ENCODE measurements around the gene DDAH1. TPM values are rescaled to one million over a fixed set of nuclear protein-coding genes. Genes with fewer than 3 reads are reported as not detected.

DDAH1 gene
- total RNA-seq, 1 donor from 2014 or later = 12.0 TPM

- H3K9ac ChIP-seq (ENCODE audit: low read depth in 1 of 3, low read length in 3 of 3) = peak overlapping the region in 1 of 3 donors; percentile 24
- H3K27me3 ChIP-seq (ENCODE audit: control insufficient read depth in 3 of 3, insufficient read depth in 3 of 3, low read length in 3 of 3) = no peaks in the 10 kb centered on the region
- peak overlapping the region; percentile 64 for H3K27ac ChIP-seq (ENCODE audit: low read depth, low read length)
Observed at GRCh38 chr1:85406887-85407533, 57.9 kb downstream of the DDAH1 start.

DNA sequence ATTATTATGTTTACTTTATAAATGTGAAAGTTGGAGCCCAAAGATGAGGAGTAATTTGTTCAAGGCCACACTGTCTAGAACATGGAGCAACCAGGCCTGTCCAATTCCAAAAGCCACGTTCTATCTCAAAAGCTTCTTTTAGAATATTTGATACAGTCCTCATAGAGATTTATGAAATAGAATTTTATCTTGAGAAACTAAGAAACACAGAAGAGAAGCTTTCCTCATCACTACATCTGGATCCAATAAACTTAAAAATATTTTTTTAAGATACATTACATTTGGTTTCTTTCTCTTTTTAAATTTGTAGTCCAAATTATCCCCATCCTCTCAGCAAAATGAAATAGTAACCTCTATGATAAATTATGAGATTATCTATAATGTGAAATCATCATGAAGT, 58.9 kb downstream of the DDAH1 start:
- no peaks in the 10 kb centered on the region for H3K9me3 ChIP-seq (ENCODE audit: control insufficient read depth in 3 of 3, low read length in 3 of 3)
- no peak overlapping the region for H3K4me3 ChIP-seq (ENCODE audit: low read length in 3 of 3)
- peaks cover 0 to 18% (median 3%) of the 10 kb centered on the region in 3 donors for H3K4me1 ChIP-seq (ENCODE audit: control insufficient read depth in 3 of 3, insufficient read depth in 3 of 3, low read length in 3 of 3)
- no peaks in the 10 kb centered on the region for H3K36me3 ChIP-seq (ENCODE audit: control insufficient read depth in 3 of 3, insufficient read depth in 3 of 3, low read length in 3 of 3)
- H3K27ac ChIP-seq (ENCODE audit: low read depth, low read length) = peak overlapping the region; percentile 49
- H3K27me3 ChIP-seq (ENCODE audit: control insufficient read depth in 3 of 3, insufficient read depth in 3 of 3, low read length in 3 of 3) = no peaks in the 10 kb centered on the region
- H3K9ac ChIP-seq (ENCODE audit: low read depth in 1 of 3, low read length in 3 of 3) = no peak overlapping the region

More at GRCh38 chr1:85406887-85407533, 57.9 kb downstream of the DDAH1 start:
- peak overlapping the region in 1 of 3 donors; percentile 16 for H3K4me3 ChIP-seq (ENCODE audit: low read length in 3 of 3)
- no peaks in the 10 kb centered on the region for H3K36me3 ChIP-seq (ENCODE audit: control insufficient read depth in 3 of 3, insufficient read depth in 3 of 3, low read length in 3 of 3)
- peaks cover 3 to 21% (median 4%) of the 10 kb centered on the region in 3 donors for H3K4me1 ChIP-seq (ENCODE audit: control insufficient read depth in 3 of 3, insufficient read depth in 3 of 3, low read length in 3 of 3)
- H3K9me3 ChIP-seq (ENCODE audit: control insufficient read depth in 3 of 3, low read length in 3 of 3) = no peaks in the 10 kb centered on the region

- Histone ChIP-seq H3K36me3 (ENCODE audit: control insufficient read depth in 3 of 3, insufficient read depth in 3 of 3, low read length in 3 of 3) (no peaks in the 10 kb centered on the region), H3K9ac (ENCODE audit: low read depth in 1 of 3, low read length in 3 of 3) (no peak overlapping the region), H3K27me3 (ENCODE audit: control insufficient read depth in 3 of 3, insufficient read depth in 3 of 3, low read length in 3 of 3) (no peaks in the 10 kb centered on the region), H3K9me3 (ENCODE audit: control insufficient read depth in 3 of 3, low read length in 3 of 3) (no peaks in the 10 kb centered on the region), H3K4me3 (ENCODE audit: low read length in 3 of 3) (no peak overlapping the region), H3K4me1 (ENCODE audit: control insufficient read depth in 3 of 3, insufficient read depth in 3 of 3, low read length in 3 of 3) (peaks cover 0 to 18% (median 3%) of the 10 kb centered on the region in 3 donors), H3K27ac (ENCODE audit: low read depth, low read length) (peak overlapping the region; percentile 54)
Observed at GRCh38 chr1:85404408-85404807, 60.6 kb downstream of the DDAH1 start.

DNA sequence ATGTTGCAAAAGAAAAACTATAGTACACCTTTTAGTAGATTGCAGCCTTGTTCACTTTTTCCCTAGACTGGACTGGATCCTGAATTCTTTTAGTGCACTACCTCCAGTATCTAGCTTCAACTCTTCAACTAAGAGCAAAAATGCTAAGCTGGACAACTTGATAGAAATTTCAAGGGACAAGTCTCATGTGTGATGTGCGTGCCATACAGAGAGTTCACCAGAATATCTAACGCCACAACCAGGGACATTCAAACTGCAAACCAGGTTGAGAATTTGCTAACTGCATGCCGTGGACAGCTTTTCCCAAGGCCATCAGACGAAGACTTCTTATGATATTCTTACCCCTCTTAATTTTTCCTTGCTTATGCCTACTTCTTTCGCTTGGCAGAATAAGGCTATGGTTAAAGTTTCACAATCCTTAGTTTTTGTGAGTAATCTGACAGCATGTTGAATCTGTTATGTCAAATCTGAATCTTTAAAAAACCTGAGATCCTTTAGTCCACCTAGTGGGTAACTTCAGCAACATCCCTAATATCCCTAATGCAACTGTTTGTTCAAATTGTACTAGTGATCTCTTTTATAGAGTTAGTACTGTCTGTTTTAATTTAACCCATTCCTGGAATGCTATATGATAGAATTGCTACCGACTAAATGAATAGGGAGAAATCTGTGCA, 66.4 kb downstream of the DDAH1 start:
- Histone ChIP-seq H3K9me3 (ENCODE audit: control insufficient read depth in 3 of 3, low read length in 3 of 3) (no peaks in the 10 kb centered on the region), H3K9ac (ENCODE audit: low read depth in 1 of 3, low read length in 3 of 3) (peak overlapping the region in 2 of 3 donors; percentile 0 to 34), H3K4me3 (ENCODE audit: low read length in 3 of 3) (no peak overlapping the region), H3K4me1 (ENCODE audit: control insufficient read depth in 3 of 3, insufficient read depth in 3 of 3, low read length in 3 of 3) (peaks cover 0 to 4% (median 0%) of the 10 kb centered on the region in 3 donors), H3K36me3 (ENCODE audit: control insufficient read depth in 3 of 3, insufficient read depth in 3 of 3, low read length in 3 of 3) (no peaks in the 10 kb centered on the region), H3K27me3 (ENCODE audit: control insufficient read depth in 3 of 3, insufficient read depth in 3 of 3, low read length in 3 of 3) (no peaks in the 10 kb centered on the region), H3K27ac (ENCODE audit: low read depth, low read length) (no peak overlapping the region)

DNA sequence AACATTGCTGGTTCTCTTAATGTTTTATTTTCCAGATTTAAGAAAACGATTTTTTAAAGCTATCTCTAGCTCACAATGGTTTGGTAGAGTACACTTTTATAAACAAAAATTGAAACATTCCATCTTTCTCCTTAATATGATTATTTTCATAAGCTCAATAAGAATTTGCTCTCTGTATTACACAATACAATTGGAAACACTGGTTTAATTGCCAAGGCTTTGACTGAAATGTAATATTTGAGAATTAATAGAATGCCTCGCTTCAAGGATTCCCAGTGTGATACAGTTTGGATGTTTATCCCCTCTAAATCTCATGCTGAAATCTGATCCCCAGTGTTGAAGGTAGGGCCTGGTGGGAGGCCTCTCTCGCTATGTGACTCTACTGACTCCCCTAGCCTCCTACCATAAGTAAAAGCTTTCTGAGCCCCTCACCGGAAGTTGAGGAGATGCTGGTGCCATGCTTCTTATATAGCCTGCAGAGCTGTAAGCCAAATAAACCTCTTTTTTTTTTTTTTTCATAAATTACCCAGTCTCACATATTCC, 67.4 kb downstream of the DDAH1 start:
- H3K27me3 ChIP-seq (ENCODE audit: control insufficient read depth in 3 of 3, insufficient read depth in 3 of 3, low read length in 3 of 3) = no peaks in the 10 kb centered on the region
- H3K4me1 ChIP-seq (ENCODE audit: control insufficient read depth in 3 of 3, insufficient read depth in 3 of 3, low read length in 3 of 3) = peaks cover 0 to 4% (median 0%) of the 10 kb centered on the region in 3 donors
- no peak overlapping the region for H3K4me3 ChIP-seq (ENCODE audit: low read length in 3 of 3)
- no peaks in the 10 kb centered on the region for H3K36me3 ChIP-seq (ENCODE audit: control insufficient read depth in 3 of 3, insufficient read depth in 3 of 3, low read length in 3 of 3)
- no peak overlapping the region for H3K27ac ChIP-seq (ENCODE audit: low read depth, low read length)
- H3K9ac ChIP-seq (ENCODE audit: low read depth in 1 of 3, low read length in 3 of 3) = no peak overlapping the region
- no peaks in the 10 kb centered on the region for H3K9me3 ChIP-seq (ENCODE audit: control insufficient read depth in 3 of 3, low read length in 3 of 3)

DNA sequence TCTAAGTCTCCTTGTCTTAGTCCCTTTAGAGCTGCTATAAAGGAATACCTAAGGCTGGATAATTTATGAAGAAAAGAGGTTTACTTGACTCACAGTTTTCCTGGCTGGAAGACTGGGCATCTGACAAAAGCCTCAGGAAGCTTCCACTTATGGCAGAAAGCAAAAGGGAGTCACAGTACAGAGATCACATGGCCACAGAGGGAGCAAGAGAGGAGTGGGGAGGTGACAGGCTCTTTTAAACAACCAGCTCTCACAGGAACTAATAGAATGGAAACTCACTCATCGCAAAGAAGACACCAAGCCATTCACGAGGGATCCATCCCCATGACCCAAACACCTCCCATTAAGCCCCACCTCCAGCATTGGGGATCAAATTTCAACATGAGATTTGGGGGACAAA, 68.8 kb downstream of the DDAH1 start:
- H3K9me3 ChIP-seq (ENCODE audit: control insufficient read depth in 3 of 3, low read length in 3 of 3) = no peaks in the 10 kb centered on the region
- H3K27ac ChIP-seq (ENCODE audit: low read depth, low read length) = no peak overlapping the region
- no peak overlapping the region for H3K4me3 ChIP-seq (ENCODE audit: low read length in 3 of 3)
- H3K27me3 ChIP-seq (ENCODE audit: control insufficient read depth in 3 of 3, insufficient read depth in 3 of 3, low read length in 3 of 3) = no peaks in the 10 kb centered on the region
- no peaks in the 10 kb centered on the region for H3K36me3 ChIP-seq (ENCODE audit: control insufficient read depth in 3 of 3, insufficient read depth in 3 of 3, low read length in 3 of 3)
- H3K9ac ChIP-seq (ENCODE audit: low read depth in 1 of 3, low read length in 3 of 3) = no peak overlapping the region
- peaks cover 0 to 4% (median 0%) of the 10 kb centered on the region in 3 donors for H3K4me1 ChIP-seq (ENCODE audit: control insufficient read depth in 3 of 3, insufficient read depth in 3 of 3, low read length in 3 of 3)

- Histone ChIP-seq H3K27me3 (ENCODE audit: control insufficient read depth in 3 of 3, insufficient read depth in 3 of 3, low read length in 3 of 3) (no peaks in the 10 kb centered on the region), H3K27ac (ENCODE audit: low read depth, low read length) (no peak overlapping the region), H3K36me3 (ENCODE audit: control insufficient read depth in 3 of 3, insufficient read depth in 3 of 3, low read length in 3 of 3) (no peaks in the 10 kb centered on the region), H3K9ac (ENCODE audit: low read depth in 1 of 3, low read length in 3 of 3) (no peak overlapping the region), H3K9me3 (ENCODE audit: control insufficient read depth in 3 of 3, low read length in 3 of 3) (no peaks in the 10 kb centered on the region), H3K4me3 (ENCODE audit: low read length in 3 of 3) (no peak overlapping the region), H3K4me1 (ENCODE audit: control insufficient read depth in 3 of 3, insufficient read depth in 3 of 3, low read length in 3 of 3) (peaks cover 0 to 4% (median 0%) of the 10 kb centered on the region in 3 donors)
Observed at GRCh38 chr1:85394130-85394529, 70.8 kb downstream of the DDAH1 start.

GRCh38 chr1:85393490-85393889, 71.5 kb downstream of the DDAH1 start:
- no peaks in the 10 kb centered on the region for H3K9me3 ChIP-seq (ENCODE audit: control insufficient read depth in 3 of 3, low read length in 3 of 3)
- no peaks in the 10 kb centered on the region for H3K36me3 ChIP-seq (ENCODE audit: control insufficient read depth in 3 of 3, insufficient read depth in 3 of 3, low read length in 3 of 3)
- H3K4me1 ChIP-seq (ENCODE audit: control insufficient read depth in 3 of 3, insufficient read depth in 3 of 3, low read length in 3 of 3) = peaks cover 0 to 3% (median 0%) of the 10 kb centered on the region in 3 donors
- H3K27me3 ChIP-seq (ENCODE audit: control insufficient read depth in 3 of 3, insufficient read depth in 3 of 3, low read length in 3 of 3) = no peaks in the 10 kb centered on the region
- H3K4me3 ChIP-seq (ENCODE audit: low read length in 3 of 3) = no peak overlapping the region
- no peak overlapping the region for H3K27ac ChIP-seq (ENCODE audit: low read depth, low read length)
- no peak overlapping the region for H3K9ac ChIP-seq (ENCODE audit: low read depth in 1 of 3, low read length in 3 of 3)

- H3K4me1 ChIP-seq (ENCODE audit: control insufficient read depth in 3 of 3, insufficient read depth in 3 of 3, low read length in 3 of 3) = peaks cover 0 to 6% (median 3%) of the 10 kb centered on the region in 3 donors
- H3K36me3 ChIP-seq (ENCODE audit: control insufficient read depth in 3 of 3, insufficient read depth in 3 of 3, low read length in 3 of 3) = no peaks in the 10 kb centered on the region
- no peak overlapping the region for H3K4me3 ChIP-seq (ENCODE audit: low read length in 3 of 3)
- no peaks in the 10 kb centered on the region for H3K9me3 ChIP-seq (ENCODE audit: control insufficient read depth in 3 of 3, low read length in 3 of 3)
- no peaks in the 10 kb centered on the region for H3K27me3 ChIP-seq (ENCODE audit: control insufficient read depth in 3 of 3, insufficient read depth in 3 of 3, low read length in 3 of 3)
- H3K9ac ChIP-seq (ENCODE audit: low read depth in 1 of 3, low read length in 3 of 3) = no peak overlapping the region
- H3K27ac ChIP-seq (ENCODE audit: low read depth, low read length) = no peak overlapping the region
Observed at GRCh38 chr1:85388416-85388815, 76.5 kb downstream of the DDAH1 start.

DNA sequence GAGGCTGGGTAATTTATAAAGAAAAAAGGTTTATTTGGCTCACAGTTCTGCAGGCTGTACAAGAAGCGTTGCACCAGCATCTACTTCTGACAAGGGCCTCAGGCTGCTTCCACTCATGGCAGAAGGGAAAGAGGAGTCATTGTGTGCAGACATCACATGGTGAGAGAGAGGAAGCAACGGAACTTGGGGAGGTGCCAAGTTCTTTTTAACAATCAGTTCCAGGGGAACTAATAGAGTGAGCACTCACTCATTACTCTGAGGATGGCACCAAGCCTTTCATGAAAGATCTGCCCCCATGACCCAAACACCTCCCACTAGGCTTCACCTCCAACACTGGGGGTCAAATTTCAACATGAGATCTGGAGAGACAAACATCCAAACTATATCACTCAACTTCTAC, 77.2 kb downstream of the DDAH1 start:
- H3K27ac ChIP-seq (ENCODE audit: low read depth, low read length) = no peak overlapping the region
- no peaks in the 10 kb centered on the region for H3K36me3 ChIP-seq (ENCODE audit: control insufficient read depth in 3 of 3, insufficient read depth in 3 of 3, low read length in 3 of 3)
- H3K4me3 ChIP-seq (ENCODE audit: low read length in 3 of 3) = no peak overlapping the region
- H3K4me1 ChIP-seq (ENCODE audit: control insufficient read depth in 3 of 3, insufficient read depth in 3 of 3, low read length in 3 of 3) = peaks cover 0 to 6% (median 3%) of the 10 kb centered on the region in 3 donors
- H3K27me3 ChIP-seq (ENCODE audit: control insufficient read depth in 3 of 3, insufficient read depth in 3 of 3, low read length in 3 of 3) = no peaks in the 10 kb centered on the region
- no peak overlapping the region for H3K9ac ChIP-seq (ENCODE audit: low read depth in 1 of 3, low read length in 3 of 3)
- H3K9me3 ChIP-seq (ENCODE audit: control insufficient read depth in 3 of 3, low read length in 3 of 3) = no peaks in the 10 kb centered on the region
